Activated CD8-positive, alpha-beta memory T cell treated with anti-CD3 and anti-CD28 coated beads for 24 hours (primary cell): ENCODE measurements around the gene AIRE.

Experiments
- DNase-seq: peaks from one replicate; pipeline ENCODE4 v3.0.0-alpha.2; 2020

AIRE gene

GRCh38 chr21:44325386-44326271, 40.0 kb downstream of the AIRE start:
- DNase-seq: no peak

- no peak for DNase-seq
These were observed 40.6 kb downstream of the AIRE start for GRCh38 chr21:44326272-44326647.

DNA sequence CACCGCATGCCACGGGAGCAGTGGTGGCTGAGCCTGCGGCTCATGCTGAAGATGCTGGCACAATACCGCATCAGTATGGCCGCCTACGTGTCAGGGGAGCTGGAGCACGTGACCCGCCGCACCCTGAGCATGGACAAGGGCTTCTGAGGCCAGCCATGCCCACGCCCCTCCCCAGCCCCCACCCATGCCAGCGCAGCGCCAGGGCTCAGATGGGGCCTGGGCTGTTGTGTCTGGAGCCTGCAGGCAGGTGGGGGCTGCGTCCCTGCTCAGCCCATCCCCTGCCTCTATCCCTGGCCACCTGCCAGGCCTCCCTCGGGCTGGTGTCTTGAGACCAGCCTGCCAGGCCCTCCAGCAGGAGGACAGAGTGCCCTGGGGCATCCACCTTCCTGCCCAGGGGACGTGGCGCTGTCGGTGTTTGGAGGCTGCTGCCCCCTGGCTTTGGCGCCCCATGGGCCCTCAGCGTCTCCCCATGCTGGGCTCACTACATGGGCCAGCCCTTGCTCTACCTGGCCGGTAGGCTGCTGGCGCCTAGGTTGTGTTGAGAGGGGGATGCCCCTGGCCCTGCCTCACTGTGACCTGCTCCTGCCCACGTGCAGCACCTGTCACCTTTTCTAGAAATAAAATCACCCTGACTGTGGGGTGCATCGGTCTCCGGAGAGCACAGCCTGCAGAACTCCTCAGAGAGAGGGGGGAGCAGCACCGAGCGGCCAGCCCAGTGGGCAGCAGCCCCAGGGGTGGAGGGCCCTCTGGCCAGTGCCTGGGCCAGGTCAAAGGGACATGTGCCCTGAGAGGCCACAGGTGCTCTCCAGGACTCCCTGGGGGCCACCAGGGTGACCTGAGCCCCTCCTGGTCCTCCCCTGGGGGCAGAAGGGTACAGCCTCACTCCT, 41.3 kb downstream of the AIRE start:
- DNase-seq: no peak

GRCh38 chr21:44327603-44327974, 41.9 kb downstream of the AIRE start:
- DNase-seq: no peak

DNA sequence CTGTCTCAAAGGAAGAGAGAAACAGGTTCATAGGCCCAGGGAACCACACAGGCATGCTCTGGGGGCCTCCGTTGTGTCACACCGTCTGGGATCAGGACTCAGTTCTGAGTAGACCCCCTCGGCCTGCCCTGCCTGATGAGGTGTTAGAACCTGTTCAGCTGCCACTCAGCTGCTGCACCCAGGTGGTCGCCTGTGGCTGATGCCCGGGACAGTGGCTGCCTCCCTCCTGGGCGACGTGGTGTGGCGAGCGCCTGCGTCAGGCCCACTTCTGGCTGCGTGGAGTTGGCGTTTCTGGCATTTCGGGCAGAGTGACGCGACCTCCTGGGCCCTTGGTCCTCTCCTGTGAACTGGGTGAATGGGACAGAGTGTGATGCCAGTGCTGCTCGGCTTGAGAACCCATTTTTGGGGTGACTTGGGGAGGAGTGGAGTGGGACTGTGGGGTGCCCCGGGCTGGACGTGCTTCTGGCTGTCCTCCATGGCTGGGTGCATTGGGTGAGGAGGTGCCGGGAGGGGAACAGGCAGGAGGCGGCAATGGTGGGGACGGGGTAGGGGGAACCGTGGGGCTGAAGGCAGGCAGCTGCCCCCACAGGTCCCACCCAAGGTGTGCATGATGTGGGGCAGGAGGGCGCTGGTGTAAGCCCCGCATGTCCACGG, 42.7 kb downstream of the AIRE start:
- DNase-seq: no peak

DNA sequence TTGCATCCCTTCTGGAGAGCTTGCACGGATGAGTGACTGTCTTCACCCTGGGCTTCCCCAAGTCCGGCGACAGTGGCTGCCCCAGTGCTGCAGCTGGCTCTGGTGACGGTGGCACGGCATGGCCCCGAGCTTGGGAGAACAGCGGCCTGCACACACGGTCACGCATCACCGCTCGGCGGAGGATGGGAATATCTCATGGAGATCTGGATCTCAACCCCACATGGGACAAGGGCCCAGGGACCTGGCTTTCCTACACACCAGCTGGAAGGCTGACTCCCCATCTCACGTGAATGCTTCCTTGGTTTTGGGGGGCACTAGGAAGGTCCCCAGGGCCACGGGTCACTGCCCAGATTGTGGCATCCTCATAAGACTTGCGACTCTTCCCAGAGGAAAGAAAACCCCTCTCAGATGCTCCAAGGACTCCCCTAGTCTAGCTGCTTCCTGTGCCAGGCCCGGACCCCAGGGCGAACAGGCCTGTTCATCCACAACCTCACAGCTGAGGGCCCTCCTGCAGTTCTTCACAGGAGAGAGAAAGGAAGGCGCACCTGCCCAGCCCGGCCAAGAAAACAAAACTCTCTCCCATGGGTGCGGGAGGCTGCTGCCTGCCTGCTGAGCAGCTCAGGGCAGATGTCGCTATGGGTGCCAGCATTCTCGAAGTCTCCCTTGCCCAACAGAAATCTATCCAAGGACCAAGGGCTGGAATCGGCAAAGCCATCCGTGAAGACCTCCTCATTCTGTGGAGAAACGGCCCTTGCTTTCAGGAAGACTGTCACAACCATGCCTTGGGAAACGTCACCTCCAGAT, 43.6 kb downstream of the AIRE start:
- no peak for DNase-seq

DNA sequence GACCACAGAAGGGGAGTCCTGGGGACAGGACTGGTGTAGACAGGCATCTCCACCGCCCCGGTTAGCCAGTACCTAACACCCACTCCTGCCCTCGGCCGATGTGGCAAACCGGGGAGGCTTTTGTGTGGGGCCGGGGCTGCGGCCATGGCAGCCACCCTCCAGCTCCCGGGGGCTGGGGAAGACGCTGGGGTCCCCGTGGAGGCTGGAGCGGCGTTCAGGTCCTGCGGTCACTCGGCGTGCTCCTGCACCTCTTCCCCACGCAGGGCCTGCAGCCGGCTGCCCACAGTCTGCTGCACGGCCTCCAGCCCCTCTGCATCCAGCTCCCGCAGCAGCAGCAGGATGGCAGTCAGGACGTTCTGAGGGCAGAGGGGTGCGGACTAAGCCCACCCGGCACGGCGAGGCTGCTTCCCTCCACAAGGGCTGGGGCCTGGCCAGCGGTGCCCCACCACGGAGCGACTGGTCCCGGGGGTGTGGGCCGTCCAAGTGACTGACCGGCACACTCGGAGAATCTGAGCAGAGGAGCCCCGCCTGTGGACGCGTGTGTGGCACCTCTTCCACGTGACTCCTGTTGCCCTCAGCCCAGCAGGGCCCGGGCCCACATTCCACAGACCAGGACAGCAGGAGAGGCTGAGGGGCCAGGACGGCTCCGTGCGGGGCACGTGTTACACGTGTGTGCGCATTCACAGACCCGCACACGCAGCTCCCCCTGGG, 44.5 kb downstream of the AIRE start:
- DNase-seq: no peak

DNA sequence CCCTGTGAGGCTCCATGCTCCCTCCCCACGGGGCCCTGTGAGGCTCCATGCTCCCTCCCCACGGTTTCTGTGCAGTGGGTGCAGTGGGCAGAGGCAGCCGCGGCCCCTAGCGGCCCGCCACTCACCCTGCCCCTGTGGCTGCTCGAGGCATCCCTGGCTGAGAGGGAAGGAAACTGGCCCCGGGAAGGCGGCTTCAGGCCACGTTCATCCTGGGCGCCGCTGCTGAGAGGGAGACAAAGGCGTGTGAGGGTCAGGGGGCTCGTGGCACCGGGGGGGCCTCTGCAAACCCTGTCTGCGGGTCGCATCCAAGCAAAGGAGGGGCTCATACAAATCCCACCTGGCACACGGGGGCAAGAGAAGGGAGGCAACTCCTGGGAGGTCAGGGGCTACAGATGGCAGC, 45.0 kb downstream of the AIRE start:
- no peak for DNase-seq

- no peak for DNase-seq
These were observed 45.5 kb downstream of the AIRE start for GRCh38 chr21:44331209-44331608.

DNA sequence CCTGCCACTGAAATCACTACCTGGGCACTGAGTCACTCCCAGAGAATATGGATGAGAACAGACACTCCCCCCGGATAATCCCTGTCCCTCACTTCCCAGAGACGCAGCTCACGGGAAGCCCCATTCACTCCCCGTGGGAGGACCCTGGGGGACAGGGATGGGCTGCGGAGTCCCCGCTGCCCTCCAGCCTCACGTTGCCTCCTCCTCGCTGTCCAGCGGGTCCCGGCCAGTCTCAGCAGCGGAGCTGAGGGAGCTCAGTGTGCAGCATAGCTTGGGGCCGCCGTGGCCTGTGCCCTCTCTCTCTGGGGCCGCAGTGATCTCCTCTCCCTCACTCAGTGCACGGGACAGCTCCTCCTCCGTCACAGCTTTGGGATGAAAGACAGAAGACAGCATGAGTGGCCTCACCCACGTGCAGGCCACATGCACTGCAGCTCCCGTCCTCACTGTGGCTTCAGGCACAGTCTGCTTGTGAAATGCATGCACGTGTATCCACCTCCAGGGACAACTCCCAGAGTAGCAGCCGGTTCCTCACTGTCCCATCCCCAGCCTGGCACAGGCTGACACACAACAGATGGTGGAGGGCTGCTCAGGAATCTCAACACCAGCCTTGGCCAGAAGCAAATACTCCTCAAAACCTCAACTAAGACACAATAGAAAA, 46.1 kb downstream of the AIRE start:
- no peak for DNase-seq

DNA sequence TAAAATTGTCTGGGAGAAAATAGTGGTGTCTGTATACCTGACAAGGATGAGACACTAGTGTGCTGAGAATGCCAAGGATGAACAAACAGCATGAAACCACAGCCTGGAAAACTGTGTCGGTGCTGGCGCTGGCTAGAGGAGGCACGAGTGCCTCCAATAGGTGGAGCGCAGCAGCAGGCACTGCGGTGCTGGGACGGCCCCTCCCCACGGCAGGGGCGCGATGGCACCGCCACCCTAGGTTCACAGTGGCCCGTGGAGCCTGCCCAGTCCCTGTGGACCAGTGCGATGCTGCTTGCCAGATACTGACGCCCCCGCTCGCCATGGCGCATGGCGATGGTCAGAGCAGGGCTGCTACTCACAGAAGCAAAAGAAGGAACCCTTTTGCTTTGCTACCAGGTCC, 46.7 kb downstream of the AIRE start:
- no peak for DNase-seq

- DNase-seq: no peak
These were observed 47.3 kb downstream of the AIRE start for GRCh38 chr21:44332965-44333364.

DNA sequence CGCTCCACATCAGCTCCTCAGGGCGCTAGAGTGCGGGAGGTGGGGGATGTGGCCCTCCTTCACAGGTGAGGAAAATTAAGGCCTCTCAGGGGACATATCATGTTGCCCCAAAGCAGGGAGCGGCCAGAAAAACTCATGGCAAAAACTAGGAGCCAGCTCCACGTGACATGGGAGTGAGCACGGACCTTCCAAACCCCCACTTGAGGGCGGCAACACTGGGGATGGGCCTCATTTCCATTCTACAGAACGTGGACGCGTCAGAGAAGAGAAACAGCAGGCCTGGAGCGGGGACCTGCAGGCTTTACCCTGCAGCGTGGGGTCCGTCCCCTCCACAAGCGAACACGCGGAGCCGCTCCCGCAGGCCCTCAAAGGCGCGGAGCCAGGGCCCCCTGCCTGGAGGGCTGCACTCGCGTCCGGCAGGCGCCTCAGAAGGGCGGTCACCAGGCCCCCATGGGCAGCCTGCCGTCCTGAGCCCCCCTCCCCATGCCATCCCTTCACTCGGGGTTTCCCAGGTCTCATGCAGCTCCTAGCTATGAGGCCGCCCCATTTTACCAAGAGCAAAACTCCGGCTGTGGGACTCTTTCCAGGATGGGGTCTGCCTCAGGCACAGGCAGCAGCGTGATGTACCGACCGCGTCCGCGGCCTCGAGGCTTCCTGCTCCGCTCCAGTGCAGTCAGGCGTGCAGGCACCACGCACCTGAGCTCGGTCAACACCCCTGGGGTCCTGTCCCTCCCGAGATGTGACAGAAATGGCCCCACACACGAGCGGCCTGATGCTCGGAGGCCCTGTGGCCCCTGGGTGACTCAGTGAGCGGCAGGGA, 48.0 kb downstream of the AIRE start:
- DNase-seq: no peak

- DNase-seq: no peak
These were observed 48.8 kb downstream of the AIRE start for GRCh38 chr21:44334329-44335030.

DNA sequence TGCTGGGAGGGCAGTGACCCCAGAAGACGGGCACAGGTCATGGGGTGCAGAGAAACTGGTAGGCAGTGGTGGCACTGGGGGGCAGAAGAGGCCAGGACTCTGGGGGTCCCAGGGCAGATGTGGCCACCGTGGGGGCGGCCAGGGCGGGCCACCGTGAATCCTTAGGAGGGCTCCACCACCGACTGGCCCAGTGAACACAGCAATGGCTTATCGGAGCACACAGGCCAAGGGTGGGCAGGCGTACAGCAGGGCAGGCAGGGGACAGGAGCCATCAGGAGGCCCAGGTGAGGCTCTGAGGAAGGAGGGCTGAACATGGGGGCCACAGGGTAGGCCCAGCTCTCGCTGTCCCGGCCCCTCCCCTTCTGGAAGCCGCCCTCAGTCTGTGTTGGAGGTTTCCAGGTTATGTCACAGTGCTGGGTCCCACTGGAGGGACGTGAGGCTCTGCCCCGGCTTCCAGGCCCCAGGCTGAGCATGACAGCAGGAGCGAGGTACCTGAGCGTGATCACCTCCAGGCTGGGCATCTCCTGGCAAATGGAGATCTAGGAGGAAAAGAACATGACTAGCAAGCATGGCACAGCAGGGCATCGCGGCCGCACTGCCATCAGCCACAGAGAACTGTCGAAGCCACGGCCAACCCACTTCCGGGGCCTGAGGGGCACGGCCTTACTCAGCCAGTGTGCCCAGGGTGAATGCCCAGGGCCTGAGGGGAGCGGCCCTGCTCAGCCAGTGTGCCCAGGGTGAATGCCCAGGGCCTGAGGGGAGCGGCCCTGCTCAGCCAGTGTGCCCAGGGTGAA, 49.8 kb downstream of the AIRE start:
- no peak for DNase-seq

- no peak for DNase-seq
These were observed 51.8 kb downstream of the AIRE start for GRCh38 chr21:44337449-44337848.

GRCh38 chr21:44337941-44338895, 52.5 kb downstream of the AIRE start:
- peak; percentile 75 for DNase-seq
